HG02678 (cell line): ENCODE measurements around the gene MTMR3.

Experiments used
- ATAC-seq: cut with Tn5 transposase; IDR thresholded peaks from one replicate; pipeline ENCODE4 v1.9.1; 2021; ENCODE audit warnings: mild to moderate bottlenecking, moderate library complexity; ENCODE audit not compliant: unreplicated experiment

MTMR3 gene

GRCh38 chr22:30023099-30023660 lies 140.2 kb downstream of the MTMR3 start:
- no peak for ATAC-seq

GRCh38 chr22:30024231-30024630 lies 141.3 kb downstream of the MTMR3 start:
- ATAC-seq: no peak

GRCh38 chr22:30025221-30025620 lies 142.2 kb downstream of the MTMR3 start:
- no peak for ATAC-seq

DNA sequence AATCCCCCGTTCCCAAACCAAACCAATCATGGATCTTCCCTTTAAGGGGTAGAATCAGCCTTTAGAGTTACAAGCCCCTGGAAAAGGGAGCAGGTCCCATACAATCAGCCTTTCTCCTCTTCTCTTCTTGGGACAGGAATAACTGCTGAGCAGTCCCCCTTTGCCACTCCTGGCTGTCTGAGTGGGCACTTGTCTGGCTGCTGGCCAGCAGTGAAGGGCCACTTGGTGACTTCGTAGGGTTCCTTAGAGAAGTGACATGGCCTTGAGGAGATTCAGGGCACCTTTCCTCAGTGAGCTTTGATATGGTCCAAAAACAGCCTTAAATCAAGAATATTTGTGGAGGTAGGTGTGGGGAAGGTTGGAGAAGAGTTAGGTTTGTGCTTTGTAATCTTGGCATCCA lies 143.8 kb downstream of the MTMR3 start:
- no peak for ATAC-seq

GRCh38 chr22:30027169-30027568 lies 144.2 kb downstream of the MTMR3 start:
- no peak for ATAC-seq

DNA sequence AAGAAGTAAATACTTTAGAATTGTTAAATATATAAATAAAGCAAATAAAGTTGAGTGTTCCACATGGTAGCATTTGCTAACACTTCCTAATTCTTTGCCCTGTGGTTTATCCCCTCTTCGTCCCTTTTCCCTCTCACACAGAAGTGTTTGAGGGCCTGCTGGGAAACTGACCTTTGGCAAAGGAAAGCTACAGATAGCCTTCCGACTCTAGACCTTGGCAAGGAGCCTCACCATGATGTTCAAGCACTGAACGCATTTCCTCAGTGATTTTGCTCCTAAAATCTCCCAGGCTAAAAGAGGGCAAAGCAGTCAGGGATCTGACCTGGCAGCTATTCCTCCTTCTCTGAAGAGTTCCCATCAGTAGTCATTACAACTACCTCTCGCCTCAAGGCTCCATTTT lies 144.8 kb downstream of the MTMR3 start:
- no peak for ATAC-seq

- ATAC-seq: no peak
Measured at GRCh38 chr22:30028731-30029130, 145.8 kb downstream of the MTMR3 start.

DNA sequence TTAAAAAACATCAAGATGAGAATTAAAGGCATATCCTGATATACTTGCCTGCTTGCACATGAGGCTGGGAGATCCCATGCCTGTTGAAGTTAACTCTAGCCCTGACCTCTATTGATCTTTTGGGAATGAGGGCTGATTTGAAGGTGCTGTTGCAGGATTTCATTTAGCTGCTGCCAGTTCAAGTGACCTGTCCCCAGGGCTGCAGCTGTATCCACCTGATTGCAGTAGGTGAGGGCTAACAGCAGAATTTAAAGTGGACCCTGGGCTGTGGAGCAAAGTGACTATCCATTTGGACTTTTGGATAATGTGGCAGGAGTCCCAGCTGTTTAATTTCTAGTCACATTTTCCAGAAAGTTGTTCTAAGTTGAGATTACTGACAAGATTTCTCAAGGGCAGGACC lies 146.5 kb downstream of the MTMR3 start:
- ATAC-seq: no peak

DNA sequence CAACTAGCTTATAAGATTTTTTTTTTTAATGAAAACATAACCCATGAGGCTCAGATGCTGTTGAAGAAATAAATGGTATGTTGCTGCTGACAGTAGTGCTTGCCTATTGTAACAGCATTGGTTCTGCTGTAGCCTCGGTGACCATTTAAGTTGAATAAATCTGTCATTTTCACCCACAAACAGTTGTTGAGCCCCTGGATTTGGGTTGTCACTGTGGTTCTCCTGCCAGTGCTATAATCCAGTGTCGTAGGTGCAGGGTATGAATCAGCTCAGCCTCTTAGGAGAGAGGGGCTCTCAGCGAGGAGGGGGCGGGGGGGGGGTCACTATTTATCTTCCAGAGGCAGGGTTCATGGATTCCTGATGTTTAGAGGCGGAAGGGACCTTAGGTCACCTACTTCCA lies 147.4 kb downstream of the MTMR3 start:
- ATAC-seq: no peak

- ATAC-seq: no peak
Measured at GRCh38 chr22:30031328-30031727, 148.4 kb downstream of the MTMR3 start.

DNA sequence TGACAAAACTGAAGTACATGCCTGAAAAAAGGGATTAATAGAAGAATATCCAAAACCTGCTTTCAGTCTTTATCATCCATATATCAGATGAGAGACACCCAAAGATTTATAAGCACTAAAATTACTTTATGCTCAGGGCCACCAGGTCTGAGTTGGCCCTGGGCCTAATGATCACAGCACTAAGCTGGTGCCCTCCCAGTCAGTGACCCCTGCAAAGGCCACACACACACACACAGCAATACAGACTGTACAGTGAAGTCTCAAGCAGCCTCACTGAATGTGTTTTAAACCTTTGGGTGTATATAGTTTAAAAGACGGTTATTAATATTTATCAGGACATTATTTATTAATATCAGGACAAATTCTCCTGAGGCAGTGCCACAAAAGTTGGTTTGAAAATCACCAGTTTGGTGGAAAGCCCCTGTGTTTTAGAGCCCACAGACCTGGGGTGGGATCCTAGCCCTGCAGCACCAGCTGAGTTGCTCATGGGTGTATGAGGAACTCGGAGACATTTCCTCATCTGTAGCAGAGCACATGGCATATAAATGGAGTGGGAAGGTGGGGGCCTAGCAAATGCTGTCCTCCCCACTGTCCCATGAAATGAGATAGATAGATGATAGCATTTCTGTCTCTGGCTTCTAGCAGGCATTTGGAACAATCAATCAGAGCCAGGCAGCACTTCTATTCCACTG lies 148.9 kb downstream of the MTMR3 start:
- ATAC-seq: no peak

DNA sequence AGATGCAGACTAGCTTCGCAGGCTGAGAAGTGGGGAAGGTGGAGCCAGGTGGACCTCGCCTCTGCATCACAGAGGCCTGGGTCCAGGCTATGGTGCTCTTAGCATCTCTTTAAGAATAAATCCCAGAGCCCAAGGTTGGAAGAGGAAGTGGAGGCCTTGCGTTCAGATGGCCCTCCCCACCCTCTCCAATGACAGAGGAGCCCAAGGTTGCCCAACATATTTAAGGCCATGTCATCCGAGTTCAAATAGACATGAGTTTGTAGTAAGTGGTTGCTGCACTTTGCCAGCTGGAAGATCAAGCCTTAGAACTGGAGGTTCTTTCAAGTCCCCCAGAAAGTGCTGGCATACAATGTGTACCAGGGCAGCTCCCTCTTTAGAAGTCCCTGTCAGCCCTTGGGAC lies 150.2 kb downstream of the MTMR3 start:
- no peak for ATAC-seq

- ATAC-seq: no peak
Measured at GRCh38 chr22:30033901-30034300, 150.9 kb downstream of the MTMR3 start.

DNA sequence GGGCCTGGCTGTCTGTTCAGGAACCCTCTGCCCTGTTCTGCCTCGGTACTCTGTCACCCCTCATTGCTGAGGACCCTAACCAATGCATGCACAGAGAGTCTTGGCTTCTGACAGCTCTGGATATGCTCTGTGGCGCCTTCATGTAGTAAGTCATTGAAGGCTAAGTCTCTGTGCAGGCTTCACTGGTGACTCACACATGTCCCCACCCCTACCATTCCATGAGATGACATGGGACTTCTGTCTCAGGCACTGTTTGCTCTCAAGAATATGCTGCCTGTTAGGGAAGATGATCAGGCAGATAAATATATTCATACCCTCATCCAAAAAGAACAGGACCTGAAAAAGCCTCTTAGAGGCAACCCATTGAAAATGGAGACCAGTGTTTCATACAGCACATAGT lies 153.7 kb downstream of the MTMR3 start:
- no peak for ATAC-seq

DNA sequence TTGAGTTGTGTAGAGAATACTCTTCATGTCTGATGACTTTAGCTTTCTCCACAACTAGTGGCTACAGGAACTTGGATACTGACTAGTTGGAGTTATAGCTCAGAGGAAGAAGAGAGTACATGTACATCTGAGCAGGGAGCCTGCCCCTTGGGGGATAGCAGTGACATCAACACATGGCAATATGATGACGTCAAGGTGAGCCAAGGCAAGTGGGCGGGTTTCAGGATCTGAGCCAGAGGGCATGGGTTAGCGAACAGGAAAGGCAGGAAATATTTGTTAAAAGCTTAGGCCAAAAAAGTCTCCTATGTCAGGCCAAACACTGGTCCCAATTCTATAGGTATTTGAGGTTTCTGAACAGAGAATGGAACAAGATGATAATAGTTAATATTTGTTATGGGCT lies 155.2 kb downstream of the MTMR3 start:
- no peak for ATAC-seq

- no peak for ATAC-seq
Measured at GRCh38 chr22:30040499-30041260, 157.7 kb downstream of the MTMR3 start.

GRCh38 chr22:30041475-30041874 lies 158.5 kb downstream of the MTMR3 start:
- ATAC-seq: no peak

DNA sequence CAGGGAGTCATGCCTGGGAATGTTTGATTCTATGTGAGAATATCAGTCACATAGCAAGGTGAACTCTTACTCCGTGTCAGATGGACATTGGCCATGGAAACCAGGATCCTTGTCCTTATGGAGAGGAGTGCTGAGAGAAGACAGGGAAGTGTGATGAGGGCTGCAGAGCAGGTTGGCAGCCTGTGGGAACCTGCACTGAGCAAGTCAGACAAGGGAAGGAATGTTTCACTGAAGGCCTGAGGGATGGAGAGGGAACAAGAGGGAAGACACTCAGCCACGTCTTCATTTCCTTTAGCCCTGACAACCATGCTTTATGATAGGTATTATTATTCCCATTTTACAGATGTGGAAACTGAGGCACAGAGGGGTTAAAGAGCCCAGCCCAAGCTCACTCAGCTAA lies 158.9 kb downstream of the MTMR3 start:
- ATAC-seq: no peak

GRCh38 chr22:30043161-30043560 lies 160.2 kb downstream of the MTMR3 start:
- ATAC-seq: no peak

- ATAC-seq: no peak
Measured at GRCh38 chr22:30044369-30044768, 161.4 kb downstream of the MTMR3 start.

DNA sequence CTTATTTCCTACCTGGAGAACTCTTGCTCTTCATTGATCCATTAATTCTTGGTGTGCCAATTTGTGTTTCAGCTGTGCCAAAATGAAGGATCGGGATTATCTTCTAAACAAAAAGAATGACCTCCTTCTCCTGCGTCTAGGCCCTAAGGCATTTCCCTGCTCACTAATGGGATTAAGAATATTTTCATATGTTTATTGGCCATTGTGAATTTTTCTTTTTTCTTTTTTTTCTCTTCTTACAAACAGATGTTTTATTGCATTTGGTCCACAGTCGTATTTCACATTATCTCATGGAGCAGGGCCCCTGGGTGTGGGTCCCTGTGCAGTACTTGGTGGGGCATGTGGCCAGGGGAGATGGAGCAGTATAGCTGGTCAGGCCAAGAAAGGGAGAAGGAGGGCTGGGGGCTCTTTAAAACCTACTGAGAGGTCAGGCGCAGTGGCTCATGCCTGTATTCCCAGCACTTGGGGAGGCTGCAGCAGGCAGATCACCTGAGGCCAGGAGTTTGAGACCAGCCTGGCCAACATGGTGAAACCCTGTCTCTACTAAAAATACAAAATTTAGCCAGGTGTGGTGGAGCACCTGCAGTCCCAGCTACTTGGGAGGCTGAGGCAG lies 162.0 kb downstream of the MTMR3 start:
- ATAC-seq: no peak

- no peak for ATAC-seq
Measured at GRCh38 chr22:30045494-30045887, 162.5 kb downstream of the MTMR3 start.
